Uterus (tissue), 2 donors: ENCODE results near the gene MARK2.

ENCODE experiments used
- POLR2A ChIP-seq, 2 donors: fragments of 450-650 bp; IDR thresholded peaks; one replicate each; pipeline ENCODE4 v1.6.1; 2016; ENCODE audit warnings: antibody characterized with exemption in 2 of 2, mild to moderate bottlenecking in 1 of 2, moderate library complexity in 1 of 2
- TF ChIP-seq, protein P1 (sequence below), 4 experiments: fragments of 200-600 bp in 2 of 4; fragments of 450-650 bp in 2 of 4; sonication (generic) in 2 of 4; IDR thresholded peaks; one replicate each; pipeline ENCODE4 v1.5.1; 2016 to 2019; ENCODE audit warnings: antibody characterized with exemption in 4 of 4, mild to moderate bottlenecking in 2 of 4, moderate library complexity in 1 of 4

DNA sequence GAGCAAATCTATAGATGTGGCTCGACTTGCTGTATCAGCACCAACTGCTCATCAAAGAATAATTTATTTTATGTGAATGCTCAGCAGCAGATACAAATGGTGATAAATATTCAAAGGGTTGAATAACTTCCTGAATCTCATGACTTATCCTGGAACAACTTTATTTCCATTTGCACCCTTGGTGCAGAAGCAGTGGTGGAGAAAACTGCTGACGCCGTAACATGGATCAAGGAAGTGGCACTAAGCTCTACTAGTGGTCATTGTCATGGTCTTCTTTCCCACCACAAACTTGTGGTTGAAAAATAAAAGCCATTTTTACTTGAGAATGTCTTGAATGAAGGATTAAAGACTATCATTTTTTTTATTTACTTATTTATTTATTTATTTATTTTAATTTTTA lies 14.6 kb downstream of the MARK2 start:
- no peak for TF ChIP-seq POLR2A (IDR thresholded peaks at IDR 0.05)
- TF ChIP-seq, protein P1, sequence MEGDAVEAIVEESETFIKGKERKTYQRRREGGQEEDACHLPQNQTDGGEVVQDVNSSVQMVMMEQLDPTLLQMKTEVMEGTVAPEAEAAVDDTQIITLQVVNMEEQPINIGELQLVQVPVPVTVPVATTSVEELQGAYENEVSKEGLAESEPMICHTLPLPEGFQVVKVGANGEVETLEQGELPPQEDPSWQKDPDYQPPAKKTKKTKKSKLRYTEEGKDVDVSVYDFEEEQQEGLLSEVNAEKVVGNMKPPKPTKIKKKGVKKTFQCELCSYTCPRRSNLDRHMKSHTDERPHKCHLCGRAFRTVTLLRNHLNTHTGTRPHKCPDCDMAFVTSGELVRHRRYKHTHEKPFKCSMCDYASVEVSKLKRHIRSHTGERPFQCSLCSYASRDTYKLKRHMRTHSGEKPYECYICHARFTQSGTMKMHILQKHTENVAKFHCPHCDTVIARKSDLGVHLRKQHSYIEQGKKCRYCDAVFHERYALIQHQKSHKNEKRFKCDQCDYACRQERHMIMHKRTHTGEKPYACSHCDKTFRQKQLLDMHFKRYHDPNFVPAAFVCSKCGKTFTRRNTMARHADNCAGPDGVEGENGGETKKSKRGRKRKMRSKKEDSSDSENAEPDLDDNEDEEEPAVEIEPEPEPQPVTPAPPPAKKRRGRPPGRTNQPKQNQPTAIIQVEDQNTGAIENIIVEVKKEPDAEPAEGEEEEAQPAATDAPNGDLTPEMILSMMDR (IDR thresholded peaks at IDR 0.05), result no peak
